GM18520 (cell line): ENCODE data around the gene RHEBL1.
"Not testable (repeated sequence)": the region's sequence is repeated elsewhere in the genome, so short reads cannot be mapped to it uniquely, and the experiment has no call there.

Experiments
- ATAC-seq: cut with Tn5 transposase; IDR thresholded peaks from one replicate; pipeline ENCODE4 v1.9.1; 2021; ENCODE audit not compliant: unreplicated experiment

Gene RHEBL1

DNA sequence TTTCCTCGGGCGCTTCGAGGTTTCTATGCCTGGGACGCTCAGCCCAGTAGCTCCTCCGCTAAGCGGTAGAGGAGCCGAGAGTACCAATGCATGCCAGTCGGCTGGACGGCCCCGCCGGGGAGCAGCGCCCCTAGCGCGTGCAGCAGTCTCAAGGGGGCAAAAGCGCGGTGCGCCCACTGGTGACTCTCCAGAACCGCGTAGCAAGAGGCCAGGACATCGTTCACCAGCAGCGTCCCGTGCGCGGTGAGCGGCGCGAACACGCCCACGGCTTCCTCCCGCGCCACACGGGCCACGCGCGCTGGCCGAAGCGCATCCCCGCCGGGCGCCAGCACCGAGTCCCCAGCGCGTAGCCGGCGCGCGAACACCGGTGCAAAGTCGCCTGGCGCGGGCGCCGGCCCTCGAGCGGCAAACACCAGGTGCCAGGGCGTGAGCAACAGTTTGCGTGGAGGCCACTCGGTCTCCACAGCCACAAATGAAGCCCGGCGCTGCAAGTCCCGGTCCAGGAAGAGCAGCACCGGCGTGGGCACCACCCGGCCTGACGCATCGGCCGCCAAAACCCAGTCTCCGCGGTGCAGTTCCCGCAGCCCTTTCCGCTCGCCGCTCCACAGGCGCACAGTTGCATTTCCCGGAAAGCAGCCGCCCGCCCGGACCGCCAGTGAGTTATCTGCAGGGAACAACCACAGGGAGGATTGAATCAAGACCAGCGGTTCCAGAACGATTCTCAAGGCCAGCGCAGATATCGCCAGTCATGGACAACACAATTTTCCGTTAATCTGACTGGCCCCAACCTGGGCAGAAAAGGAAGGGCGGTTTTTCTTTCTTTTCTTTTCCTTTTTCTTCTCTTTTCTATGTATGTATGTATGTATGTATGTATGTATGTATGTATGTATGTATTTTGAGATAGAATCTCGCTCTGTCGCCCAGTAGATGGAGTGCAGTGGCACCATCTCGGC lies 20.3 kb upstream of the RHEBL1 start:
- no peak for ATAC-seq

GRCh38 chr12:49088932-49089330 lies 19.2 kb upstream of the RHEBL1 start:
- no peak for ATAC-seq

- ATAC-seq: peak; percentile 71
These were observed 18.6 kb upstream of the RHEBL1 start for GRCh38 chr12:49088150-49088931.

DNA sequence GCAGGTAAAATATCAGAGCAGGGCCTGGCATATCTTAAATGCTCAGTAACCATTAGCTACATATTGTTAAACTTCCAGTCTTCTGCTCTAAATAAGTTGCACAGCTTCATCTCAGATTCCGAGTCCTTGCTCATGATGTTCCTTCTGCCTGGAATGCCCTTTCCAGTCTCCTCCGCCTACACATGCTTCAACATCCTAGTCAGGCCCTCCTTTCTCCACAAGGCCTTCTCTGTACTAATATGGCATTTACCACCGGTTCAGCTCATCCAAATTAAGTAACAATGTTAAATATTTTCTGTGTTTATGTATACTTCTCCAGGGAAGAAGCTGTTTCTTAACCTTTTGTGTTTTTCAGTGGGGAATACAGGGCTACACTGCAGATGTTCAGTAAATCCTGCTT lies 16.3 kb upstream of the RHEBL1 start:
- no peak for ATAC-seq

DNA sequence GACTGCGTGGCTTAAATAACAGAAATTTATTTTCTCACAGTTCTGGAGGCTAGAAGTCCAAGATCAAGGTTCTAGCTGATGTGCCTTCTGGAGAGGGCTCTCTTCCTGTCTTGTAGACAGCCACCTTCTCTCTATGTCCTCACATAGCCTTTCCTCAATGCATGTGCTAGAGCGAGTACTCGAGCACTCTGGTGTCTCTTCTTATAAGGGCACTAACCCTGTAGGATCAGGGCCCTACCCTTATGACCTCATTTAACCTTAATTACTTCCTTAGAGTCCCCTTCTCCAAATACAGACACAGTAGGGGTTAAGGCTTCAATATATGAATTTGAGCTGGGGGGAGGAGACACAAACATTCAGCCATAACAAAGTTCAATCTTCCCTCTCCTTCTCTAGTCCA lies 14.7 kb upstream of the RHEBL1 start:
- ATAC-seq: no peak

DNA sequence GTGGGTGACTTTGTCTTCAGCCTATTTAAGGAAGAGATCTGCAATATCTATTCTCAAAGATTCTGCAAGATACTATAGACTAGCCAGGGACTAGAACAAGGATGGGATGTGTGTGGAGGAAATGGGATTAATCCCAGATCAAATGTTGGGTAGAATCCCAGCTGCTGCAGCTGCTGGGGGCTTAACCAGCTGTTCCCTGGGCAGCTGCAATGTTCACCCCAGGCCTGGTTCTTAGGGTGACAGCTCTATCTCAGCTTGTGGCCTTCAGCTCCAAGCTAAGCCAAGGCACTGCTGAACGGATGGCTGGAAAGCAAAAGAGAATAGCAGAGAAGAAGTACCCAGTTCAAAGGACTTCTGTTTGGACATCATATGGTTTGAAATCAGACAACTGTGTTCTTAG lies 10.0 kb upstream of the RHEBL1 start:
- no peak for ATAC-seq

DNA sequence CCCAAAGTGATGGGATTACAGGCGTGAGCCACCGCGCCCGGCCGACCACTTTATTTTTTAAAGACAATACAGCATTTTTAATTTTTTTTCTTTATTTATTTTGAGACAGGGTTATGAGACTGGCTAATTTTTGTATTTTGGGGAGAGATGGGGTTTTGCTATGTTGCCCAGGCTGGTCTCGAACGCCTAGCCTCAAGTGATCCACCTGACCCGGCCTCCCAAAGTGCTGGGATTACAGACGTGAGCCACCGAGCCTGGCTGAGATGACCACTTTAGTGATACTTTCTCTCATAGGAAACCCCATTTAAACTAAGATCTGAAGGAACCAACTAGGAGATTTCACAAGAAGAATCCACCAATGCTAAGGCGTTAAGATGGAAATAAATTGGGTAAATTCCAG lies 1.2 kb upstream of the RHEBL1 start:
- ATAC-seq: no peak

DNA sequence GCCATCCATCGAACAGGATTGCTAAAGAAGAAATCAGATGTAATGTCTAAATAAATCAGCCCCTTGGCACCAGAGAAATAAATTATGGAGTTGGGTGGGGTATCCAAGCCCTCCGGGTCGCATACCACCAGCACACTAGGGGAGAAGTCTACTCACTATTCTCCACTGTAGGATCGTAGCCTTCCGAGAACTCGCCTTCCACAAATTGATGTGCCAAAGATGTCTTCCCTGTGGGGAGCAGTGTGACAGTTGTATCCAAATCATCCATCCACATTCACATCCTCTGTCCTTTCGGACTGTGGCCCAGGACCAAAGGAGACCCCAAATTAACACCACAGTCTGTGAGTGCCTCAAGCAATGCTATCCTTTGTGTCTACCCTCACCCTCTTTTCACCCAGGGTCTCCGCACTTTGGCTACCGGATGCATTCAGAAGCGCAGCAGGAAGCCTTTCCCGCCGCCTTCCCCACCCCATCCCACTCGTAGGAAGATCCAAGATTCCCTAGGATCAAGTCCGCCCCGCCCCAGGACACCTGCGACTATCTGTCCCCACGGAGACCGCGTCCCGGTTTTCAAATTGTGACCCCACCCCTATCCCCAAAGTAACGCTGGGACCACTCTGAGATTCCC lies 786 bp downstream of the RHEBL1 start:
- ATAC-seq: no peak

- ATAC-seq: no peak
These were observed 3.7 kb downstream of the RHEBL1 start for GRCh38 chr12:49066120-49066519.

GRCh38 chr12:49064767-49065152 lies 5.0 kb downstream of the RHEBL1 start:
- no peak for ATAC-seq

DNA sequence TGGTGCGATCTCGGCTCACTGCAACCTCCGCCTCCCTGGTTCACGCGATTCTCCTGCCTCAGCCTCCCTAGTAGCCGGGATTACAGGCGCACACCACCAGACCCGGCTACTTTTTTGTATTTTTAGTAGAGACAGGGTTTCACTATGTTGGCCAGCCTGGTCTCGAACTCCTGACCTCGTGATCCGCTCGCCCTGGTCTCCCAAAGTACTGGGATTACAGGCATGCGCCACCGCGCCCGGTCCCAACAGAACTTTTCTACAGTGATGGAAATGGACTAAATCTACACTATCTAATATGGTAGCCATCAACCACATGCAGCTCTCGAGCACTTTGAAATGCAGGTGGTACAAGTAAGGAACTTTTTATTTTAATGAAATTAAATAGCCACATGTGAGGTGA lies 7.9 kb downstream of the RHEBL1 start:
- ATAC-seq: not testable (repeated sequence)

DNA sequence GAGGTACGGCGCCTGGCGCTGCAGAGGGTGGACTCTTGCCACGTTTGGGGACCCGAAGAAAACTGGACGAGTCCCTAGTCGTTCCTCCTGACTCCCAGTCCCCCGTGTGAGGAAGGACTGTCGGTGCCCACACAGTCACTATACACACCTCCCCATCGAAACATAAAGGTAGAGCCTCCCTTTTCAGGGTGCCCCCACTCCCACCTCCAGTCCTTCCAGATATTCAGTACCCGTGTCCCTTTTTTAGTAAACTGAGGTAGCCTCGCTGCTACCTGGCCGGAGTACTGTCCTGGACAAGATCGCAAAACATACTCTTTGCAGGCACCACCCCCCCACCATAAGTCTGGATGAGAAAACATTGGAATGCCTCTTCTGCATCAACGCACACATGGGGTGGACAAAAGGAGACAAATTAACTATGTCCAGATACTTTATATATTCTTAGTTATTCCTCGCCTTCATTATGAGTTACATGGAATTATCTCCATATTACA lies 8.6 kb downstream of the RHEBL1 start:
- ATAC-seq: no peak

- ATAC-seq: no peak
These were observed 9.3 kb downstream of the RHEBL1 start, which contains the start of gene KMT2D for GRCh38 chr12:49060237-49061156. KMT2D (minus strand) TSS chr12:49060794; CDS start chr12:49055324, 5,470 bp downstream.

DNA sequence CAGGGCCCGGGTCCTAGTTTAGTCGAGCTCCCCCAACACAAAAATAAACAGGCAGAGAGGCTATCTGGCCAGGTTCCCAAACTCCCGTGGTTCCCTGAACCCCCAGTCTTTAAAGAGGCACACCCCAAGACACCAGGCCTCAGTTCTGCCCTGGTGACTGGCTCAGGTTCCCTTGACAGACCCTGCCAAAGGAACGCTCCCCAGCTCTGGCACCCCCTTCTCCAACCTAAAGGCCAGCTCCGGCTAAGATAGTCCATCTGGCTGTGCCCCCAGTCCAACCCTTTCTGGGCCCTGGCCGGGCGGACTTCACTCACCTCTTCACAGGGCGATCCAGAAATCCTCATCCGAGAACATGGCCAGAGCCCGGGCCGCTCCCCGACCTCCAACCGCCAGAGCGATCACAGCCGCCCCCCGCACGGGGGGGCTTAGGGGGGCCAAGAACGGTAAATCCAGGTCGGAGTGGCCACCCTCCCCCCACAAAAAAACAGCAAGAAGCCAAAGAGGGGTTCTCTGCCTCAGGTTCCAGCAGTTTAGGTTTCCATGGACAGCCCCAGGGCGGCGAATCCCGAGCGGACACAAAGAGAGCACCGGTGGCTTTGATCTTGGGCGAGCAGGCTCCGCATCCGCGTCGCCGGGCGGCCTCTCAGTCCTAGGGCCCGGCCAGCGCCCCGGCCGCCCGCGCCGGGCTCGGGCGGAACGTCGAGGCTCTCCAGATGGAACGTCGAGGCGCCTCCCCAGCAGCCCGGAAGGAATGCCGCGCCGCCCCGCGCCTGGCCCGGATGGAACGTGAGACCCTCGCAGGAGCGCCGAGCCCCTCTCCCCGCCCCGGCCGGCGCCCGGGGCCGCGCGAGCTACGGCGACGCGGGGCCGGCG lies 10.2 kb downstream of the RHEBL1 start:
- ATAC-seq: no peak

DNA sequence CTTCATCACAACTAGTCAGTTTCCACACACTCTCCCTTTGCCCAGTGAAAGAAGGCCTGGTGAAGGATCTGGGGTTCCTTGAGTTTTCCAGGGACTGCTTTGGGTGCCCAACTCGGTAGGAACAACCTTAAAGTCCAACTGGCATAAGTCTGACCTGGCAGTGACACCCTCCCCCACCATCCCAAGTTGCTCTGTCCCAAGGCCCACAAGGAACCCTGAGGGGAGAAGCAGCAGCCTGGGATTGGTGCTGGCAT lies 10.8 kb downstream of the RHEBL1 start:
- ATAC-seq: no peak

- no peak for ATAC-seq
These were observed 11.3 kb downstream of the RHEBL1 start for GRCh38 chr12:49058366-49059044.

- ATAC-seq: no peak
These were observed 11.9 kb downstream of the RHEBL1 start for GRCh38 chr12:49057888-49058287.

DNA sequence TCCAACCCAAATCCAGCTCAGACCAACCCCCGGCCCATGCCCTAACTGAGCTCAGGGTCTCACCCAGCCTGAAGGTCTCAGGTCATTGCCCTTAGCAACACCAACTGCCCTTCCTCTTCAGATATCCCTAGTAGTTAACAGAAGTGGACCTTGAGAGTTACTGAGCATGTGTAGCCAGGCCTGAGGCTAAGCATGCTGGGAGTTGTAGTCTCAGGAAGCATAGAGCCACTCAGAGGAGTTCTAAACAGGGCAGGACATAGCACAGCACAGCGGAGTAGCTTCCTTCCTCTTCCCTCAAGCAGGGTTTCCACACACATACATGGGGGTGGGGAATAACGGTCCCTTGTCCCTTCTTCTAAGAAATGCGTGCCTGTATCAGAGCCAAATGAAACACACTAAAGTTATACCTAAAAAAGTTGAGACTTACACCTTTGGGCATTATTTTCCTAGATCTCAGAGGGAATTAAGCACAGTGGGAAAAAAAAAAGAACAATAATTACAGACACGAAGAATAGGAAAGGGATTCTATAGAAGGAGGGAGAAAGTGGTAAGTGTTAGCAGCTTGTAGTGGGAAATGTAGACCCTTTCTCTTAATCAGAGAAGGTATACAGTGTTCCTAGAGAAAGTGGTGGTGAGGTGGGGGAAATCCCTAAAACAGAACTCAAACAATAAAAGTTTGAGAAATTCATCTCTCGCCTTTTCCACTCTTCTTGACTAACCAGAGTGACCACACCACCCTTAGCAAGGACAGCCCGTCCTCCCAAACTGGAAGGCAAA lies 13.6 kb downstream of the RHEBL1 start:
- peak; percentile 68 for ATAC-seq
